Mesenchymal stem cell (in vitro differentiated cells and primary cell): ENCODE results near the gene COL15A1.

Experiments used
- DNase-seq: peaks from one replicate; pipeline ENCODE4 v3.0.0-alpha.2; 2013
- H2AFZ ChIP-seq: one replicate; pipeline ENCODE4 v1.6.1; 2013; ENCODE audit warnings: low read depth, mild to moderate bottlenecking, control low read depth, inconsistent platforms, low read length, moderate library complexity
- H2AK5ac ChIP-seq: 2 replicates; pipeline ENCODE4 v1.6.1; 2013; ENCODE audit warnings: low read length, moderate library complexity, mild to moderate bottlenecking, inconsistent platforms; ENCODE audit not compliant: severe bottlenecking
- H2BK120ac ChIP-seq: one replicate; pipeline ENCODE4 v1.6.1; 2013; ENCODE audit warnings: low read depth, mild to moderate bottlenecking, inconsistent platforms, low read length, moderate library complexity
- H2BK12ac ChIP-seq, 2 experiments: one replicate each; pipeline ENCODE4 v1.6.1; 2013; ENCODE audit warnings: inconsistent platforms in 2 of 2, low read length in 2 of 2, mild to moderate bottlenecking in 2 of 2, moderate library complexity in 2 of 2, control low read depth in 1 of 2
- H2BK15ac ChIP-seq: one replicate; pipeline ENCODE4 v1.6.1; 2013; ENCODE audit warnings: mild to moderate bottlenecking, low read depth, inconsistent platforms; ENCODE audit not compliant: poor library complexity, severe bottlenecking
- H2BK5ac ChIP-seq: 2 replicates; pipeline ENCODE4 v1.6.1; 2013; ENCODE audit warnings: low read depth, mild to moderate bottlenecking, low read length, control low read depth, inconsistent platforms; ENCODE audit not compliant: poor library complexity, severe bottlenecking
- H3K14ac ChIP-seq, 2 experiments: one replicate each; pipeline ENCODE4 v1.6.1; 2013; ENCODE audit warnings: inconsistent platforms in 2 of 2, low read length in 2 of 2, control low read depth in 1 of 2, mild to moderate bottlenecking in 1 of 2, moderate library complexity in 1 of 2
- H3K18ac ChIP-seq, 2 experiments: one replicate each; pipeline ENCODE4 v1.6.1; 2013; ENCODE audit warnings: inconsistent platforms in 2 of 2, low read length in 2 of 2, control low read depth in 1 of 2, low read depth in 1 of 2, mild to moderate bottlenecking in 1 of 2
- H3K23ac ChIP-seq, 2 experiments: one replicate each; pipeline ENCODE4 v1.6.1; 2013; ENCODE audit warnings: inconsistent platforms in 2 of 2, low read length in 2 of 2, mild to moderate bottlenecking in 2 of 2, moderate library complexity in 2 of 2, control low read depth in 1 of 2
- H3K27ac ChIP-seq: 2 replicates; pipeline ENCODE4 v1.5.1; 2013; ENCODE audit warnings: mild to moderate bottlenecking, moderate library complexity, low read length, control low read depth, inconsistent platforms; ENCODE audit not compliant: poor library complexity, severe bottlenecking
- H3K27me3 ChIP-seq, 2 experiments: 2 replicates each; pipeline versions ENCODE4 v1.6.1 to v1.7.0; 2013; ENCODE audit warnings: low read length in 2 of 2, mild to moderate bottlenecking in 2 of 2, moderate library complexity in 2 of 2, control low read depth in 1 of 2, inconsistent platforms in 1 of 2; ENCODE audit not compliant: control insufficient read depth in 1 of 2, insufficient read depth in 1 of 2
- H3K36me3 ChIP-seq, 2 experiments: 2 replicates each; pipeline versions ENCODE4 v1.6.1 to v1.7.0; 2013; ENCODE audit warnings: low read length in 2 of 2, control low read depth in 1 of 2, inconsistent platforms in 1 of 2, low read depth in 1 of 2, mild to moderate bottlenecking in 1 of 2; ENCODE audit not compliant: insufficient read depth in 2 of 2, control insufficient read depth in 1 of 2
- H3K4ac ChIP-seq, 2 experiments: one replicate each; pipeline ENCODE4 v1.6.1; 2013; ENCODE audit warnings: inconsistent platforms in 2 of 2, low read length in 2 of 2, mild to moderate bottlenecking in 2 of 2, moderate library complexity in 2 of 2, control low read depth in 1 of 2, low read depth in 1 of 2
- H3K4me1 ChIP-seq: 2 replicates; pipeline ENCODE4 v1.6.1; 2013; ENCODE audit warnings: low read depth, low read length, control low read depth; ENCODE audit not compliant: control insufficient read depth, insufficient read depth
- H3K4me2 ChIP-seq: 2 replicates; pipeline ENCODE4 v1.6.1; 2013; ENCODE audit warnings: low read length, mild to moderate bottlenecking, inconsistent platforms; ENCODE audit not compliant: poor library complexity, severe bottlenecking
- H3K4me3 ChIP-seq, 2 experiments: 2 replicates each; pipeline versions ENCODE4 v1.5.1 to v1.7.0; 2013; ENCODE audit warnings: low read length in 2 of 2, mild to moderate bottlenecking in 2 of 2, control low read depth in 1 of 2, low read depth in 1 of 2; ENCODE audit not compliant: insufficient read depth in 1 of 2
- H3K79me1 ChIP-seq: replicated peaks from 2 replicates; pipeline ENCODE4 v1.6.1; 2013; ENCODE audit warnings: mild to moderate bottlenecking, control low read depth, low read length, inconsistent platforms; ENCODE audit not compliant: poor library complexity, severe bottlenecking
- H3K9ac ChIP-seq: 2 replicates; pipeline ENCODE4 v1.7.0; 2013; ENCODE audit warnings: mild to moderate bottlenecking, low read length, moderate library complexity
- H3K9me3 ChIP-seq: 2 replicates; pipeline ENCODE4 v1.7.0; 2013; ENCODE audit warnings: mild to moderate bottlenecking, low read length; ENCODE audit not compliant: control insufficient read depth
- H4K8ac ChIP-seq: one replicate; pipeline ENCODE4 v1.6.1; 2013; ENCODE audit warnings: inconsistent platforms, mild to moderate bottlenecking, low read length, moderate library complexity
- H4K91ac ChIP-seq: one replicate; pipeline ENCODE4 v1.6.1; 2013; ENCODE audit warnings: mild to moderate bottlenecking, low read length, inconsistent platforms
- WGBS: methylation state at CpG from one replicate; pipeline ENCODE4 v1.1.7; 2013; ENCODE audit warnings: mixed read lengths; 5-methylcytosine and 5-hydroxymethylcytosine counted together

The COL15A1 gene

DNA sequence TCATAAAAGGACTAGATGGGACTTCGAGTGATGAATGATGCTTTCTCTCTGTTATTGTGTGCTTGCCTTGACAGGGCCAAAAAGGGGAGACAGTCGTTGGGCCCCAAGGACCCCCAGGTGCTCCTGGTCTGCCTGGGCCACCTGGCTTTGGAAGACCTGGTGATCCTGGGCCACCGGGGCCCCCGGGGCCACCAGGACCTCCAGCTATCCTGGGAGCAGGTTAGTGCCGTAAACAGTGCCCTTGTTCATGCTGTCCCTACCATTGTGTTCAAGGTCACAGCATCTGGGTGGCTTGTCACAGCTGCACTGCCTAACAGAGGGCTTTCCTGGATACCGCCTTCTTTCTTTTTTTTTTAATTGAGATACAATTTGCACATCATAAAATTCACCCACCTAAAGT is 112.5 kb downstream of the COL15A1 start:
- 96% methylated on average over 6 of the region's 6 CpGs for WGBS
- H4K8ac ChIP-seq: no peak overlapping the region

DNA sequence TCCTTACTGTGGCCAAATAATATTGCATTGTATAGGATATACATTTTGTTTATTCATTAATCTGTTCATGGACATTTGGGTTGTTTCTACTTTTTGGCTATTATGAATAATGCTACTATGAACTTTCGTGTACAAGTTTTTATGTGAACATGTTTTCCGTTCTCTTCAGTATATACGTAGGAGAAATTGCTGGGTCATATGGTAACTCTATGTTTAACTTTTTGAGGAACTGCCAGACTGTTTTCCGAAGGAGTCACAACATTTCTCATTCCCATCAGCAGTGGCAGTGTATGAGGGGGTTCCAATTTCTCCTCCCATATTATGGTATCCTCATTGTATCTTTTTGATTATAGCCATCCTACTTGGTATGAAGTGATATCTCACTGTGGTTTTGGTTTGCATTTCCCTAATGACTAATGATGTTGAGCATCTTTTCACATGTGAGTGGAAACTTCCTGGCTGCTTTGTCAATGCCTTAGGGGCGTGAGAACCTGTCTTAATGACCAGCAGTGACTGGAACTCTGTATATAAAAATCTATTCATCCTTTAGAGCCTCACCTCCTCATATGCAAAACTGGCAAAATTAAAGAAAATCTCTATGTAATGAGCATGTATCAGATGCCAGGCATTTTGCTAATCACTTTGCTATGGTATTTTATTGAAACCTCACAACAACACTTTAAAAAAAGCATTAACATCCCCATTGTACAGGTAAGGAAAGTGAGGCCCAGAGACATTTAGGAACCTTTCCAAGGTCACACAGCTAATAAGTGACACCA is 113.4 kb downstream of the COL15A1 start:
- Histone ChIP-seq H3K9me3 (no peaks in the 10 kb centered on the region), H3K27me3 (no peaks in the 10 kb centered on the region), H2AFZ (no peak overlapping the region), H3K9ac (no peak overlapping the region), H2BK12ac (peak overlapping the region; percentile 87 to 96), H3K23ac (no peak overlapping the region), H3K4me1 (peaks cover 12% of the 10 kb centered on the region), H3K79me1 (no peaks in the 10 kb centered on the region), H3K4me2 (no peak overlapping the region), H4K91ac (peak overlapping the region; percentile 87), H3K4me3 (no peak overlapping the region), H3K14ac (peak overlapping the region in 1 of 2 experiments; percentile 44), H3K27ac (peak overlapping the region; percentile 66), H4K8ac (no peak overlapping the region), H2AK5ac (peak overlapping the region; percentile 34), H3K4ac (peak overlapping the region; percentile 20 to 91), H2BK120ac (peak overlapping the region; percentile 22), H2BK15ac (no peak overlapping the region), H3K18ac (peak overlapping the region; percentile 67 to 87), H3K36me3 (peaks cover 0 to 23% of the 10 kb centered on the region in 2 experiments), H2BK5ac (peak overlapping the region; percentile 1)
- DNase-seq: peak; percentile 95
- WGBS: 62% methylated on average over 4 of the region's 5 CpGs

More for the DNA sequence above, 112.5 kb downstream of the COL15A1 start:
- no peak overlapping the region for H2AFZ ChIP-seq
- no peak overlapping the region for H3K4me3 ChIP-seq
- peak overlapping the region; percentile 9 for H2BK120ac ChIP-seq
- peaks cover 0 to 19% of the 10 kb centered on the region in 2 experiments for H3K36me3 ChIP-seq
- peak overlapping the region in 1 of 2 experiments; percentile 17 for H3K4ac ChIP-seq
- H3K14ac ChIP-seq: peak overlapping the region in 1 of 2 experiments; percentile 58
- peak overlapping the region; percentile 79 for H2AK5ac ChIP-seq
- no peak for DNase-seq
- H4K91ac ChIP-seq: peak overlapping the region; percentile 80
- H2BK12ac ChIP-seq: peak overlapping the region; percentile 59 to 65
- H3K27ac ChIP-seq: no peak overlapping the region
- H2BK15ac ChIP-seq: no peak overlapping the region
- H3K4me1 ChIP-seq: peaks cover 12% of the 10 kb centered on the region
- H3K4me2 ChIP-seq: no peak overlapping the region
- H3K79me1 ChIP-seq: no peaks in the 10 kb centered on the region
- no peaks in the 10 kb centered on the region for H3K27me3 ChIP-seq
- no peak overlapping the region for H2BK5ac ChIP-seq
- H3K18ac ChIP-seq: peak overlapping the region in 1 of 2 experiments; percentile 64
- H3K9ac ChIP-seq: no peak overlapping the region
- H3K9me3 ChIP-seq: no peaks in the 10 kb centered on the region
- H3K23ac ChIP-seq: no peak overlapping the region

DNA sequence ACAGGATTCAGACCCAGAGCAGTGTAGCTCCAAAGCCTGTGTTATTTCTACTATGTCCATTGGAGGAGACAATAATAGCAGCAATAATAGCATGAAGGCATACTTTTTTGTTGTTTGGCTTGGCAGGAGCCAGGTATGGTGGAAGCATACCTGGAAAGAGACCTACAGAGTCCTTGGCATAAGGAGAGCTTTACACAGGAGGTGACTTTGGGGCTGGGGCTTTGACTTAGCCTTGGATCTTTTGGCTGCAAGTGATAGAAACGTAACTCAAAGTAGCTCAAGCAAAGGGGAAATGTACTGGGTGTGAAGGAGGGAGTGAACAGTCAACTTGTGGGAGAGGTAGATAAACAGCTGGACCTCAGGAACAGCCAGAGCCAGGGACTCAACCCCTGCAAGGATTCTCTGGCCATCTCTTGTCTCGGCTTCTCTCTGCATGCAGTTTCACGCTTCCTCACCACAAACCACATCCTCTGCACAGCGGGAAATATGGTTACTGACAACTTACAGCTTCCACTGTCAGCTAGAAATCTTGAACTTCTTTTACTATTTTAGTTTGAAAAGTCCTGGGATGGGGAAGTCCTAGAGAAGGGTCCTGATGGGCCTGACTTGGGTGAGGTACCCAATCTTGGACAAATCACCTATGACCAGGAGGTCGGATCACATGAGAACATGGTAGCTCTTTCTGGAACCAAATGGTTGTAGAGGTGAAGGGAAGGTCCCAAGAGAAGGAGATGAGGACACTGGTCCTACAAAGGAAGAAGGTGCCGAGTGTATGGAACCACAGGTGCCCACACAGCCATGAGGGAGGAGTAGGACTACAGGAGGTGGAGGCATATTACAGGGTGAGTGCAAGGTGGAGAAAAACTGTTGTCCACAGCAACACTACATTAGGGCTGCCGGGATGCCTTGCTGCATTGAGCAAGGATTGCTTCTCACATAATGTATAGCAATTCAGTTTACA is 114.2 kb downstream of the COL15A1 start:
- Histone ChIP-seq H2AK5ac (peak overlapping the region; percentile 51), H3K27ac (peak overlapping the region; percentile 66), H4K91ac (peak overlapping the region; percentile 95), H3K79me1 (no peaks in the 10 kb centered on the region), H3K23ac (no peak overlapping the region), H2BK15ac (no peak overlapping the region), H3K9ac (no peak overlapping the region), H3K9me3 (no peaks in the 10 kb centered on the region), H3K14ac (peak overlapping the region in 1 of 2 experiments; percentile 44), H2BK5ac (peak overlapping the region; percentile 1), H3K27me3 (no peaks in the 10 kb centered on the region), H3K4me1 (peaks cover 12% of the 10 kb centered on the region), H4K8ac (peak overlapping the region; percentile 92), H3K18ac (peak overlapping the region; percentile 87 to 92), H3K4ac (peak overlapping the region; percentile 73 to 91), H2AFZ (no peak overlapping the region), H3K36me3 (peaks cover 0 to 29% of the 10 kb centered on the region in 2 experiments), H3K4me3 (no peak overlapping the region), H2BK12ac (peak overlapping the region; percentile 96 to 97), H2BK120ac (peak overlapping the region; percentile 54), H3K4me2 (peak overlapping the region; percentile 4)
- WGBS: 47% methylated on average over 6 of the region's 7 CpGs
- DNase-seq: peak; percentile 87
